ENCODE measurements around the gene SLC7A10. TPM values are rescaled to one million over a fixed set of nuclear protein-coding genes. Genes with fewer than 3 reads are reported as not detected.

Gene SLC7A10
- polyA plus RNA-seq, 1 of the 3 experiments (the other 2 are of a cell fraction): 0.02 TPM

- peak; percentile 68 for DNase-seq
- Histone ChIP-seq H3K36me3 (replicated peaks in 1 of 2; ENCODE audit: control insufficient read depth in 1 of 2, insufficient read depth in 2 of 2, low read length in 1 of 2) (no peaks in the 10 kb centered on the region), H3K9ac (no peak overlapping the region), H3K9me2 (no peaks in the 10 kb centered on the region), H4K20me1 (ENCODE audit: insufficient read depth) (no peaks in the 10 kb centered on the region), H3K4me1 (ENCODE audit: control insufficient read depth in 1 of 2, insufficient read depth in 2 of 2, low read depth in 1 of 2, low read length in 1 of 2) (peaks cover 0 to 8% of the 10 kb centered on the region in 2 experiments; a peak in 1 of 4 replicates), H3K27ac (ENCODE audit: low read depth in 2 of 2, low read length in 1 of 2) (no peak overlapping the region), H3K9me3 (no peaks in the 10 kb centered on the region), H3K4me2 (no peak overlapping the region), H3F3A (replicated peaks; ENCODE audit: insufficient read depth) (no peaks in the 10 kb centered on the region), H2AFZ (ENCODE audit: low read depth) (no peak overlapping the region), H3K27me3 (ENCODE audit: insufficient read depth) (no peaks in the 10 kb centered on the region), H3K4me3 (ENCODE audit: low read depth in 2 of 2, low read length in 1 of 2) (no peak overlapping the region), H3K79me2 (ENCODE audit: insufficient read depth) (no peaks in the 10 kb centered on the region)
- ChIA-PET CTCF (interaction anchor here (0.7 to 14.8 kb wide), 19 partner anchors 11 to 541 kb away, joined by 3 to 511 read pairs (median 7); partner anchors contain the start of genes CEBPA and SLC7A10), POLR2A (interaction anchor here (0.9 to 1.5 kb wide), 2 partner anchors 60 to 156 kb away, joined by 3 read pairs; no protein-coding TSS in a partner anchor)
- TF ChIP-seq, protein P1, sequence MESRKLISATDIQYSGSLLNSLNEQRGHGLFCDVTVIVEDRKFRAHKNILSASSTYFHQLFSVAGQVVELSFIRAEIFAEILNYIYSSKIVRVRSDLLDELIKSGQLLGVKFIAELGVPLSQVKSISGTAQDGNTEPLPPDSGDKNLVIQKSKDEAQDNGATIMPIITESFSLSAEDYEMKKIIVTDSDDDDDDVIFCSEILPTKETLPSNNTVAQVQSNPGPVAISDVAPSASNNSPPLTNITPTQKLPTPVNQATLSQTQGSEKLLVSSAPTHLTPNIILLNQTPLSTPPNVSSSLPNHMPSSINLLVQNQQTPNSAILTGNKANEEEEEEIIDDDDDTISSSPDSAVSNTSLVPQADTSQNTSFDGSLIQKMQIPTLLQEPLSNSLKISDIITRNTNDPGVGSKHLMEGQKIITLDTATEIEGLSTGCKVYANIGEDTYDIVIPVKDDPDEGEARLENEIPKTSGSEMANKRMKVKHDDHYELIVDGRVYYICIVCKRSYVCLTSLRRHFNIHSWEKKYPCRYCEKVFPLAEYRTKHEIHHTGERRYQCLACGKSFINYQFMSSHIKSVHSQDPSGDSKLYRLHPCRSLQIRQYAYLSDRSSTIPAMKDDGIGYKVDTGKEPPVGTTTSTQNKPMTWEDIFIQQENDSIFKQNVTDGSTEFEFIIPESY (IDR thresholded peaks at IDR 0.05; ENCODE audit: borderline replicate concordance, low read depth): no peak
- TF ChIP-seq RXRA (IDR thresholded peaks at IDR 0.05; ENCODE audit: borderline replicate concordance, low read depth) (no peak), FOXM1 (IDR thresholded peaks at IDR 0.05; ENCODE audit: low read depth) (no peak), USF2 (IDR thresholded peaks at IDR 0.05; ENCODE audit: borderline replicate concordance, low read depth, low read length) (no peak), GATA2 (CRISPR knock-in tag; IDR thresholded peaks at IDR 0.05) (no peak), EP300 (IDR thresholded peaks at IDR 0.05; ENCODE audit: borderline replicate concordance in 1 of 2, low read depth in 1 of 2, low read length in 1 of 2) (no peak), EZH2phosphoT487 (IDR thresholded peaks at IDR 0.05; ENCODE audit: borderline replicate concordance, low read depth) (no peak), RFX5 (IDR thresholded peaks at IDR 0.05; ENCODE audit: low read length) (no peak), TEAD4 (IDR thresholded peaks at IDR 0.05; ENCODE audit: borderline replicate concordance, insufficient read depth) (no peak), RAD21 (IDR thresholded peaks at IDR 0.05; ENCODE audit: low read length) (no peak), RCOR1 (IDR thresholded peaks at IDR 0.05; ENCODE audit: low read length) (no peak), FOXJ3 (CRISPR knock-in tag; IDR thresholded peaks at IDR 0.05) (no peak), YY1 (IDR thresholded peaks at IDR 0.05; ENCODE audit: low read depth) (no peak), NFIC (IDR thresholded peaks at IDR 0.05; ENCODE audit: borderline replicate concordance) (no peak), MEF2A (IDR thresholded peaks at IDR 0.05; ENCODE audit: borderline replicate concordance, low read depth) (no peak)
- TF ChIP-seq, protein P2, sequence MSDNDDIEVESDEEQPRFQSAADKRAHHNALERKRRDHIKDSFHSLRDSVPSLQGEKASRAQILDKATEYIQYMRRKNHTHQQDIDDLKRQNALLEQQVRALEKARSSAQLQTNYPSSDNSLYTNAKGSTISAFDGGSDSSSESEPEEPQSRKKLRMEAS (IDR thresholded peaks at IDR 0.05; ENCODE audit: low read depth): no peak
- TF ChIP-seq, protein P3, sequence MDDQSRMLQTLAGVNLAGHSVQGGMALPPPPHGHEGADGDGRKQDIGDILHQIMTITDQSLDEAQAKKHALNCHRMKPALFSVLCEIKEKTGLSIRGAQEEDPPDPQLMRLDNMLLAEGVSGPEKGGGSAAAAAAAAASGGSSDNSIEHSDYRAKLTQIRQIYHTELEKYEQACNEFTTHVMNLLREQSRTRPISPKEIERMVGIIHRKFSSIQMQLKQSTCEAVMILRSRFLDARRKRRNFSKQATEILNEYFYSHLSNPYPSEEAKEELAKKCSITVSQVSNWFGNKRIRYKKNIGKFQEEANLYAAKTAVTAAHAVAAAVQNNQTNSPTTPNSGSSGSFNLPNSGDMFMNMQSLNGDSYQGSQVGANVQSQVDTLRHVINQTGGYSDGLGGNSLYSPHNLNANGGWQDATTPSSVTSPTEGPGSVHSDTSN (IDR thresholded peaks at IDR 0.05): no peak
- TF ChIP-seq, protein P4, sequence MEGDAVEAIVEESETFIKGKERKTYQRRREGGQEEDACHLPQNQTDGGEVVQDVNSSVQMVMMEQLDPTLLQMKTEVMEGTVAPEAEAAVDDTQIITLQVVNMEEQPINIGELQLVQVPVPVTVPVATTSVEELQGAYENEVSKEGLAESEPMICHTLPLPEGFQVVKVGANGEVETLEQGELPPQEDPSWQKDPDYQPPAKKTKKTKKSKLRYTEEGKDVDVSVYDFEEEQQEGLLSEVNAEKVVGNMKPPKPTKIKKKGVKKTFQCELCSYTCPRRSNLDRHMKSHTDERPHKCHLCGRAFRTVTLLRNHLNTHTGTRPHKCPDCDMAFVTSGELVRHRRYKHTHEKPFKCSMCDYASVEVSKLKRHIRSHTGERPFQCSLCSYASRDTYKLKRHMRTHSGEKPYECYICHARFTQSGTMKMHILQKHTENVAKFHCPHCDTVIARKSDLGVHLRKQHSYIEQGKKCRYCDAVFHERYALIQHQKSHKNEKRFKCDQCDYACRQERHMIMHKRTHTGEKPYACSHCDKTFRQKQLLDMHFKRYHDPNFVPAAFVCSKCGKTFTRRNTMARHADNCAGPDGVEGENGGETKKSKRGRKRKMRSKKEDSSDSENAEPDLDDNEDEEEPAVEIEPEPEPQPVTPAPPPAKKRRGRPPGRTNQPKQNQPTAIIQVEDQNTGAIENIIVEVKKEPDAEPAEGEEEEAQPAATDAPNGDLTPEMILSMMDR (IDR thresholded peaks at IDR 0.05): no peak
- WGBS (ENCODE audit: low lambda C conversion rate): 50% methylated on average over 8 of the region's 16 CpGs
Measured at GRCh38 chr19:33236696-33237390, 11.2 kb upstream of the SLC7A10 start.

Data from SK-N-SH (cell line).